Stomach smooth muscle (tissue), 2 donors: ENCODE measurements around the gene BMS1.
"Not testable (repeated sequence)": the region's sequence is repeated elsewhere in the genome, so short reads cannot be mapped to it uniquely, and the experiment has no call there.

Source experiments
- H3K27ac ChIP-seq: one replicate; pipeline ENCODE4 v1.7.0; 2013; ENCODE audit warnings: mild to moderate bottlenecking, low read length, inconsistent platforms
- H3K27me3 ChIP-seq, 2 donors: one replicate each; pipeline ENCODE4 v1.7.0; 2013; ENCODE audit warnings: low read length in 2 of 2; ENCODE audit not compliant: insufficient read depth in 2 of 2, control insufficient read depth in 1 of 2
- H3K36me3 ChIP-seq, 2 donors: one replicate each; pipeline ENCODE4 v1.7.0; 2013; ENCODE audit warnings: low read length in 2 of 2; ENCODE audit not compliant: control insufficient read depth in 2 of 2, insufficient read depth in 2 of 2
- H3K4me1 ChIP-seq: one replicate; pipeline ENCODE4 v1.7.0; 2013; ENCODE audit warnings: low read length; ENCODE audit not compliant: control insufficient read depth, insufficient read depth
- H3K4me3 ChIP-seq, 2 donors: one replicate each; pipeline ENCODE4 v1.7.0; 2013; ENCODE audit warnings: low read length in 2 of 2
- H3K9ac ChIP-seq, 2 donors: one replicate each; pipeline ENCODE4 v1.7.0; 2013; ENCODE audit warnings: low read length in 2 of 2, mild to moderate bottlenecking in 1 of 2
- H3K9me3 ChIP-seq, 2 donors: one replicate each; pipeline ENCODE4 v1.7.0; 2013; ENCODE audit warnings: low read length in 2 of 2; ENCODE audit not compliant: control insufficient read depth in 2 of 2
- donor health status: healthy.
- donor health status: Pancreatic carcinoma.

The BMS1 gene

DNA sequence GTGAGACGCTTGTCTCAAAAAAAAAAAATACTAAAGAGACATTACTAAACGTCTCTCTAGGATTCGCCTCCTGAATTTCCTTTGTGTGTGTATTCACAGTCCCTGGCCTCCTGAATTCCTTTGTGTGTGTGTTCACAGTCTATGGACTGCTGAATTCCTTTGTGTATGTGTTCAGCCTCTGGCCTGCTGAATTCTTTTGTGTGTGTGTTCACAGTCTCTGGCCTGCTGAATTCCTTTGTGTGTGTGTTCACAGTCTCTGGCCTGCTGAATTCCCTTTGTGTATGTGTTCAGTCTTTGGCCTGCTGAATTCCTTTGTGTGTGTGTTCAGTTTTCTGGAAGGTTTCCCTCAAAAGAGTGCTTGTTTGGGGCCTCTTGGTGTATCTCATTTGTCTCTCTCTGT is 8.2 kb downstream of the BMS1 start:
- no peaks in the 10 kb centered on the region for H3K27me3 ChIP-seq
- no peaks in the 10 kb centered on the region for H3K4me1 ChIP-seq
- peaks cover 54 to 55% of the 10 kb centered on the region in 2 donors for H3K36me3 ChIP-seq
- H3K27ac ChIP-seq, result no peak overlapping the region
- H3K4me3 ChIP-seq, result no peak overlapping the region
- no peak overlapping the region for H3K9ac ChIP-seq
- no peaks in the 10 kb centered on the region for H3K9me3 ChIP-seq

DNA sequence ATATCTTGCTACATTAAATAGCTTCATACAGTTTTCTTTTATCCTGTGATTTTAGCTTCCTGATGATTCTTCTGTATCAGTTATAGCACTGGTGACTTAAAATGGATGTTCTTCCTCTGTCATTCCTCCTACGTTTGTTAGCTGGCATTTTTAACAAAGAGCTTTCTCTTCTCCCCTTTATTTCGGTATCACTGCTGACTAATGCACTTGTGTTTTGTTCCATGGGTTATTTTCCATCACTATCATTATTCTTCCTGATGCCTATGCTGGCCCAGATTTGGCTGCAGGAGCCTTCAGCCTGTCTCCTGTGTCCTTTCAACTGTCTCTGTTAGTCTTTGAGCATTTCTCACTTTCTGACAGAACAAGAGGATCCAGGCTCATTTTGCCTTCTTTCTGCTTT is 13.1 kb downstream of the BMS1 start:
- H3K4me3 ChIP-seq, result no peak overlapping the region
- no peaks in the 10 kb centered on the region for H3K27me3 ChIP-seq
- no peak overlapping the region for H3K9ac ChIP-seq
- no peak overlapping the region for H3K27ac ChIP-seq
- H3K9me3 ChIP-seq, result no peaks in the 10 kb centered on the region
- H3K36me3 ChIP-seq, result peaks cover 66 to 71% of the 10 kb centered on the region in 2 donors
- no peaks in the 10 kb centered on the region for H3K4me1 ChIP-seq

DNA sequence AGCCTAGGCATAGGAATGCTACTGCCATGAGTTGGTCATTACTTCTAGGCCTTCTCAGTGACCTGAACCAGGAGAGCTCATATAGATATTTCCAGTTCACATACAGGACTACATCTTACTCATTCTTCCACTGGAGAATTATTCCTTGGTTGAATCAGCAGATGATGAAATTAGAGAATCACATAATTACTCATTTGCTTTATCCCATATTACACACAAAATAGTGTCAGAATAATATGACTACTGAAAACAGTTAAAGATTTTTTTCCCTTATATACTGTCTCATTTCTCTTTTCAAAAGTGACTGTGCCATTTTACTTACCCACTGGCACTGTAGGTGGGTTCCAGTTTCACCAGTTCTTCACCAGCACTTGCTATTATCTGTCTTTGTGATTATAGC is 18.5 kb downstream of the BMS1 start:
- no peak overlapping the region for H3K4me3 ChIP-seq
- no peak overlapping the region for H3K9ac ChIP-seq
- no peaks in the 10 kb centered on the region for H3K9me3 ChIP-seq
- H3K27me3 ChIP-seq, result no peaks in the 10 kb centered on the region
- no peaks in the 10 kb centered on the region for H3K4me1 ChIP-seq
- peaks cover 46 to 66% of the 10 kb centered on the region in 2 donors for H3K36me3 ChIP-seq
- H3K27ac ChIP-seq, result no peak overlapping the region

DNA sequence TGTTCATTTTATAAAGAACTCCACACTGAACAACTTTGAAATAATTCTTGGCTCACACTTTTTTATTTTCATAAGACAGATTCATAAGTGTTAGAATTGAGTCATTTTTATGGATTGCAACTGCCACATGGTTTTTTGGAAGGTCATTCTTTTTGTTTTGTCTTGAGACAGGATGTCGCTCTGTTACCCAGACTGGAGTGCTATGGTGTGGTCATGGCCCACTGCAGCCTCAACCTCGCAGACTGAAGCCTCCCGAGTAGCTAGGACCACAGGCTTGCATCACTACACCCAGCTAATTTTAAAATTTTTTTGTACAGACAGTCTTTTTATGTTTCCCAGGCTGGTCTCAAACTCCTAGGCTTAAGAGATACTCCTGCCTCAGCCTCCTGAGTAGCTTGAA is 20.3 kb downstream of the BMS1 start:
- Histone ChIP-seq H3K4me3 (no peak overlapping the region), H3K36me3 (peaks cover 37 to 58% of the 10 kb centered on the region in 2 donors)

DNA sequence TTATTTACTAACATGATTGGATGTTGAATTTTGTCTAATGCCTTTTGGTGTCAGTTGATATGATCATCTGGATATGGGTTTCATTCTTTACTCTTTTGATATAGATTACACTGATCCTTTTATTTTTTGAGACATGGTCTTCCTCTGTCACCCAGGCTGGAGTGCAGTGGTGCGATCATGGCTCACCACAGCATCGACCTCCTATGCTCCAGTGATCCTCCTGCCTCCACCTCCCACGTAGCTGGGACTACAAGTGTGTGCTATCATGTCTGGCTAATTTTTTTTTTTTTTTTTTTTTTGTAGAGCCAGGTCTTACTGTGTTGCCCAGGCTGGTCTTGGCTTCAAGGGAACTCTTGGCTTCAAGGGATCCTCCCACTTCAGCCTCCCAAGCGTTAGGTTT is 27.1 kb downstream of the BMS1 start:
- Histone ChIP-seq H3K4me3 (no peak overlapping the region), H3K36me3 (peaks cover 8 to 31% of the 10 kb centered on the region in 2 donors), H3K27me3 (no peaks in the 10 kb centered on the region), H3K9ac (no peak overlapping the region), H3K9me3 (no peaks in the 10 kb centered on the region), H3K4me1 (no peaks in the 10 kb centered on the region), H3K27ac (no peak overlapping the region)

More for the DNA sequence above, 20.3 kb downstream of the BMS1 start:
- Histone ChIP-seq H3K9me3 (no peaks in the 10 kb centered on the region), H3K9ac (no peak overlapping the region), H3K4me1 (no peaks in the 10 kb centered on the region), H3K27ac (no peak overlapping the region), H3K27me3 (no peaks in the 10 kb centered on the region)

DNA sequence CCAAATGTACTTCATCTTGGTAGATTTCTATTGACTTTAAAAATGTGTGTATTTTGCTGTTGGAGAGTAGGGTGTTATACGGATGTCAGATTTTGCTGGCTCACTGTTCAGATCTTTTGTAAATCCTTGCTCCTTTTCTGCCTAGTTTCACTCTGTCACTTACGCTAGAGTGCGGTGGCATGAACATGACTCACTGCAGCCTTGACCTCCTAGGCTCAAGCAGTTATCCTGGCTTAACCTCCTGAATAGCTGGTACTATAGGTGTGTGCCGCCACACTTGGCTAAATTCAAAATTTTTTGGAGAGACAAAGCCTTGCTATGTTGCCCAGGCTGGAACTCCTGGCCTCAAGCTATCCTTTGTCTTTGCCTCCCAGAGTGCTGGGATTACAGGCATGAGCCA is 29.4 kb downstream of the BMS1 start:
- H3K4me3 ChIP-seq, result no peak overlapping the region
- H3K9me3 ChIP-seq, result no peaks in the 10 kb centered on the region
- no peaks in the 10 kb centered on the region for H3K27me3 ChIP-seq
- no peak overlapping the region for H3K27ac ChIP-seq
- no peaks in the 10 kb centered on the region for H3K4me1 ChIP-seq
- H3K36me3 ChIP-seq, result peaks cover 5 to 19% of the 10 kb centered on the region in 2 donors
- no peak overlapping the region for H3K9ac ChIP-seq

DNA sequence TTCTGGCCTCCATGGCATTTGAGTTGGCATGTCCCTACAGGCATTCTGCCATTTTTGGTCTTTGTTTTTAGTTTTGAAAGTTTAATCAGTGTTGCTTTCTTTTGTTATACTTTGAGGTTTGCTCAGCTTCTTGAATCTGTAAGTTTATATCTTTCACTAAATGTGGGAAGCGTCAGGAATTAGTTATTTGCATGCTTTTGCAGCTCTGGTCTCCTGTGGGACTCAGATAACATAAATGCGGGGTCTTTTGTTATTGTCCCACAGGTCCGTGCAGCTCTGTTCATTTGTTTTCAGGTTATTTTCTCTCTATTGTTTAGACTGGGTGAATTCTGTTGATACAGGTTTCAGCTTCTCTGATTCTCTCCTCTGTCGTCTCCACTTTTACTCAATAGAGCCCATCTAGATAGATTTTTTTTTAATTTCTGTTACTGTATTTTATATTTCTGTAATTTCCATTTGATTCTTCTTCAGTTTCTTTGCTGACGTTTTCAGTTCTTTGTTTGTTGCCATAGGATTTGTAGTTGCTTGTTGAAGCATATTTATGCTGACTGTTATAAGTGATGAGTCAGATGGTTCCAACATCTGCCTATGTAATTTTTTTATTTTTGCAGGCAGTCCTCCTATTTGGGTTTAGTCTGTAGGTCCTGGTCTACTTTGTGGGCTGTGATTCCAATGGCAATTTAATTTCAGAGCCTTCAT is 31.5 kb downstream of the BMS1 start:
- H3K27me3 ChIP-seq, H3K4me1 ChIP-seq, H3K4me3 ChIP-seq, H3K9me3 ChIP-seq, H3K9ac ChIP-seq, H3K27ac ChIP-seq: not testable (repeated sequence)
- H3K36me3 ChIP-seq, result peaks cover 16 to 27% of the 10 kb centered on the region in 2 donors

DNA sequence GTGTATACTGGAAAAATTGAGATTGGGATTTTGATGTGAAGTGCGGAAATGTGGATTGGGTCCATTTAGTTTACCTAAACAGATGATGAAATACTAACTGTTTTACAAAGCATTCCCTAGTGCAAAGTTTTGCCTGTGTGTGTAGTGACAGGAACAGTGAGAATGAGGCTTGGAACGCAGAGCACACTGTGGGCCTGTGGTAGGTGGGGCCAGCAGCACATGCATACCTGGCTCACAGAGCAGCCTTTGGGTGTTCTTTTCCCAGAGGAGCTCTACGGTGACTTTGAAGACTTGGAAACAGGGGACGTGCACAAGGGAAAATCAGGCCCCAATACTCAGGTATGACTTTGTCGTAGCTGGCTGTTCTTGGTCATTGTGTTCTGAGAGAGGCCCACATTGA is 33.7 kb downstream of the BMS1 start:
- H3K4me1 ChIP-seq, H3K9me3 ChIP-seq, H3K4me3 ChIP-seq, H3K27me3 ChIP-seq, H3K9ac ChIP-seq, H3K27ac ChIP-seq: not testable (repeated sequence)
- H3K36me3 ChIP-seq, result peaks cover 19 to 21% of the 10 kb centered on the region in 2 donors

DNA sequence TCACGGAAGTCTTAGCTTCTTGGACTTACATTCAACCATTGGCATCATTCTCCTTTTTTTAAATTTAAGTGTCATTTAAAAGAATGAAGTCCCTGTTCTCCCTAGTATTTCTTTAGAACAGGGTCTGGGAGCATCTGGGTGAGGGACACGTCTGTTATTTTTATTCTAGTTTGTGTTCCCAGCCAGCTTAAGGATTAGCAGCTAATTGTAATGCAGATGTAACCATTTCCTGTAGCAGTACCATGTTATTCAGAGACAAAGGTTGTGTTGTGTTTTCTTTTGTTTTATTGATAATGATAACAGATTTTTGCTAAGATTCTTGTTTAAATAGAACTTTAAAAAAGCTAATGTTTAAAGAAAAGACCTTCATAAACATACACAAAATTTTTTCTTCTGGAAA is 34.3 kb downstream of the BMS1 start:
- Histone ChIP-seq H3K36me3 (peaks cover 19 to 21% of the 10 kb centered on the region in 2 donors), H3K4me3 (no peak overlapping the region), H3K9me3 (no peaks in the 10 kb centered on the region), H3K27ac (no peak overlapping the region), H3K4me1 (no peaks in the 10 kb centered on the region), H3K27me3 (no peaks in the 10 kb centered on the region), H3K9ac (no peak overlapping the region)

DNA sequence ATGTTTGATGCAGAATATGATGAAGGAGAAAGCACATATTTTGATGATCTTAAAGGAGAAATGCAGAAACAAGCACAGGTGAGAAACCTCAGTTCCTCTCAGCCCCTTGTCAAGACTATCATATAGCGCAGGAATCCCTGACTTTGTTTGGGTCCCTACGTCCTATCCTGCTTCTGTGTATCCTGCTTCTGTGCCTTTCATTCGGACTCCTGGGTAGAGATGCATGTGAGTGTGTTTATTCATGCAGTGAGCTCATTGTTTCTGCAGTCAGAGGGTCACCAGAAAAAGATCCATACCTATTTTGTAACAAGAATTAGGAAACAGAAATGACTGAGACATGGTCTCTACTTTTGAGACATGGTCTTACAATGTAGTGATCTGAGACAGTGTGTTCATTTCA is 34.8 kb downstream of the BMS1 start:
- H3K4me1 ChIP-seq, H3K9ac ChIP-seq, H3K9me3 ChIP-seq, H3K27ac ChIP-seq, H3K4me3 ChIP-seq, H3K27me3 ChIP-seq: not testable (repeated sequence)
- H3K36me3 ChIP-seq, result peaks cover 16 to 23% of the 10 kb centered on the region in 2 donors

DNA sequence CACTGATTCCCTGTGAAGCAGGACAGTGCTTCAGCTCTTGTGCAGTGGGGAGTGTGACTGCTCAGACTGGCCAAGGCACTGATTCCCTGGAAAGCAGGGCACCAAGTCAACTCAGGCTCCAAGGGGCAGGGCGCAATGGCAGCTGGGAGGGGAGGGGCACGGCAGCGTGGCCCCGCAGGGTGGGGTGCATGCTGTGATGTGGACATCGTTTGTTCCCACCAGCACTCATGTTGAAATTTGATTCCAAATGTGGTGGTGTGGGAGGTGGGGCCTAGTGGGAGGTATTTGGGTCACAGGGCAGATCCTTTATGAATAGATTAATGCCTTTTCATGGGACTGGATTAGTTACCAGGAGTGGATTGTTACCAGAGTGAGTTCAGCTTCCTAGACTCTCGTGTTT is 44.2 kb downstream of the BMS1 start:
- peaks cover 22 to 28% of the 10 kb centered on the region in 2 donors for H3K36me3 ChIP-seq
- H3K9me3 ChIP-seq, H3K27ac ChIP-seq: not testable (repeated sequence)

More for the DNA sequence above, 44.2 kb downstream of the BMS1 start:
- H3K4me1 ChIP-seq, H3K9ac ChIP-seq, H3K27me3 ChIP-seq, H3K4me3 ChIP-seq: not testable (repeated sequence)
